OCI-LY3 (cell line): Measurements from ENCODE around the gene RERE.

Experiments used
- CTCF ChIP-seq: fragments of 200-600, 300-600 bp; sonication (generic); IDR thresholded peaks from 2 replicates; pipeline ENCODE4 v1.5.1; 2014; ENCODE audit warnings: antibody characterized with exemption, low read length, low read depth
- EZH2phosphoT487 ChIP-seq: fragments of 200-600 bp; shearing (Covaris generic); IDR thresholded peaks from 2 replicates; pipeline ENCODE4 v1.6.1; 2018; ENCODE audit warnings: antibody characterized with exemption, mixed run types, low read depth

DNA sequence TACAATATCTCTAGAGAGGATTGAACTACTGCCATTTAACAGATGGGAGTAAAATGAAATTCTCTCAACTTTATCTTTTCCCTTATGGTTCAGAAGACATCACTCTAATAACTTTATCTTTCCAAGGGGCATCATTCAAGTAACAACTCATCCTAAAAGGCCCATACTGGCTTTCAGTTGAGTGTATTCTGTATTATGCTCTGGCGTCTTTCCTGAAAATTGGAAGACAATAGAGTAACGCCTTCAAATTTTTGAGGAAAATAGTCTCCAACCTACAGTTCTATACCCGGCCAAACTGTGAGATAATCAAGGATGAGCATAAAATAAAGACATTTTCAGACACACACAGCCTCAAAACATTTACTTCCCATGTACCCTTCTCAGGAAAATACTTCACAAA lies 103.3 kb downstream of the RERE start:
- TF ChIP-seq CTCF (no peak), EZH2phosphoT487 (no peak)
